Activated CD8-positive, alpha-beta memory T cell treated with anti-CD3 and anti-CD28 coated beads, Interleukin-2, amount 50 U/mL, for 24 hours (primary cell): ENCODE results near the gene GALNT2.

Source experiments
- DNase-seq: peaks from one replicate; pipeline ENCODE4 v3.0.0-alpha.2; 2020; ENCODE audit errors: extremely low read depth

GALNT2 gene

DNA sequence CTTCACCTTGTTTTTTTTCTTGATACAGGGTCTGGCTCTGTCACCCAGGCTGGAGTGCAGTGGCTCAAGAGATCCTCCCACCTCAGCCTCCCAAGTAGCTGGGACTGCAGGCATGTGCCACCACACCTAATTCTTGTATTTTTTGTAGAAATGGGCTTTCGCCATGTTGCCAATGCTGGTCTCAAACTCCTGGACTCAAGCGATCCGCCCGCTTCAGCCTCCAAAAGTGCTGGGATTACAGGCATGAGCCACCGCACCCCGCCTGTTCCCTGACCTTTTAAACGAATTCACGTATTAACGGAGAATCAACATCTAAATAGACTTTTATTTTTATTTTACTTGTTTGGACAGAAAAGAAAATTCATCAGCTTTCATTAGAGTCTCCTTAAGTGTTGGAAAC lies 254.3 kb downstream of the GALNT2 start:
- DNase-seq, result no peak

- no peak for DNase-seq
Observed at GRCh38 chr1:230321741-230322420, 254.8 kb downstream of the GALNT2 start.

DNA sequence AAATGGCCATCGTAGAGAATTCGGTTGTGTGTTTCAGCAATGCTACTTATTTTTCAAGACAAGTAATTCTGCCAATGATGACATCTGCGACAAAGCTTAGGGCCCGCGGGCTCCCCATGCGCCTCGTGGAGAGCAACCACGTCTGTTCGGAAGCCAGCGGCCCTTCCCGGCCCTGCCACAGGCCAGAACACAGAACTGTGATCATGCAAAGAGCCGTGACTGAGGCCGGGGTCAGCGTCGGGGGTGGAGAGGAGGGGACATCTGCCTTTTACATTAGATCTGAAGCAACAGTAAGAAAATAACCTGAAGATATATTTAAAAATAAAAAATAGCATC lies 255.4 kb downstream of the GALNT2 start:
- DNase-seq, result no peak

DNA sequence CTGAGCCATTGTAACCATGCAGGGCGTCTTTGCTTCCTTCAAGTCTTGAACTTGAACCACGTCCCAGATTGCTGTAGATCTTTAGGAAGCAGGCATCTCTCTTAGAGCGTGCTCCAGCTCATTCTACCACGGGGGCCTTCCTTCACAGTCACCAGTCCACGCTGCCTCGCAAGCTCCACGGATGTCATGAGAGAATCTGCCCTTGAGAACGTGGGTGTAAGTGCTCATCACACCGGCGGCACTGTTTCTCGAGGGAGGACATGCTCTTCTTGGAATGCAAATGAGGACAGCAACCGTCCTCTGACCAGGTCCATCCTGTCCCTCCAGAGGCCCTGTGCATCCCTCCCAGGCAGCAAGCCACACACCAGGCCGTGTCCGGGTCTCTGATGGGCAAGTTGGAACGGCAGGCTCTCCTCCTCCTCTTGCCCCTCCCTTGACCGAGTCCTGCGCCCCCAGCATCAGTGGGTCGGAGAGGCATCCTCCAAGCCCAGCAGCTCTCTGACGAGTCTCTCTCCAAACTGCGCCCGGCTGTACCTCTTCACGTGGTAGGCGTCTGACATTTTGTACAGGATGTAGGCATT lies 256.0 kb downstream of the GALNT2 start:
- DNase-seq, result no peak

DNA sequence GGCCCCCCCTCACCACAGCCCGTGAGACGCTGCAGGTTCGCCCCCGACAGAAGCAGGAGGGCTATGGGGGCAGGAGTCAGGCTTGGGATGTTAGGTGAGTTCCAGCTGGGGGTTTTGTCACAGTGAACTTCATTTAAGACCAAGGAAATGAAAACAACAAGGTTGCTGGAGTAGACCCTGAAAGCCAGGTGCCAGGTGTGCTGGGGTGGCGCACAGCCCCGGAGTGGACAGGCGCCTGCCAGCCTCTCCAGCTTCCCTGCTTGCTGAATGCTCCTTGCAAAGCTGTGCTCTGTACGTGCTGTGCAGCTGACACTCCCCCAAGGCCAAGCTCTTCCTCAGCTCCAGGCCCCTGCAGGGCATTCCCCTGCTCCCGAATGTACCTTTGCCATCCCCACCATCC lies 256.6 kb downstream of the GALNT2 start:
- no peak for DNase-seq

GRCh38 chr1:230326971-230327891 lies 260.2 kb downstream of the GALNT2 start:
- no peak for DNase-seq

- no peak for DNase-seq
Observed at GRCh38 chr1:230327892-230328284, 260.9 kb downstream of the GALNT2 start.

DNA sequence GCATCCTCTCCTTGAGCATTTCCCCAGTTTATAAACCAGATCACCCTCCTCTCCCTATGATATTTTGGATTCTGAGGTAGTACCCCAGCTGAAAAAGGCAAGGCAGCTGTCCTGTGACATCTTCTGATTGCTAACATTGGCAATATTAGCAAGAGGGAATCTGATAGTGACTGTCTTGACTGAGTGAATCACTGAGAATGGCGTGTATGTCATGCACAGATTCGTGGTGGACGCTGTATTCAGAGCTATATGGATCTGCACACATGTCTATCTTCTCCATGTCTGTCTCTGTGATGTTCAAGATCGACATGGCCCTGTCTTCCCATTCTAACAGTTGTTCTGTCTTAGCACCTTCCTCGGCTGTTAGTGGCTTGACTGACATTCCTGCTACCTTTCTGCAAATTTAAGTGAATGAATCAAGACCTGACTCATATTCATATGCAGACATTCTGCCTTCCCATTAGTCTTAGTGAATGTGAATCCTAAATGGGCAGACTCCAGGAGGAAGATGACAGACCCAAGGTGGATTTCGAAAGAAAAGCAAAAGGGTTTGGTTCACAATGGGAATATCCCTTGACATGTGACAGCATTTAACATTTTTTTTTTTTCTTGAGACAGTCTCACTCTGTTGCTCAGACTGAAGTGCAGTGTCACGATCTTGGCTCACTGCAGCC lies 261.4 kb downstream of the GALNT2 start:
- no peak for DNase-seq

GRCh38 chr1:230330157-230330556 lies 263.1 kb downstream of the GALNT2 start:
- no peak for DNase-seq
